Pulmonary artery endothelial cell (primary cell): ENCODE measurements around the gene TSTD1. TPM values are rescaled to one million over a fixed set of nuclear protein-coding genes. Genes with fewer than 3 reads are reported as not detected.

Experiments used
- DNase-seq: peaks from one replicate; pipeline ENCODE4 v3.0.0-alpha.2; 2011; ENCODE audit warnings: low read depth, low spot score
- total RNA-seq: library from RNA; depleted of rRNA; stranded (reverse); fragments of >200 nt; gene quantifications from 2 replicates; pipeline ENCODE4 v1.2.3, GENCODE V29; 2014

TSTD1 gene, protein sequence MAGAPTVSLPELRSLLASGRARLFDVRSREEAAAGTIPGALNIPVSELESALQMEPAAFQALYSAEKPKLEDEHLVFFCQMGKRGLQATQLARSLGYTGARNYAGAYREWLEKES
- 19.1 and 44.2 TPM in 2 replicates for total RNA-seq

DNA sequence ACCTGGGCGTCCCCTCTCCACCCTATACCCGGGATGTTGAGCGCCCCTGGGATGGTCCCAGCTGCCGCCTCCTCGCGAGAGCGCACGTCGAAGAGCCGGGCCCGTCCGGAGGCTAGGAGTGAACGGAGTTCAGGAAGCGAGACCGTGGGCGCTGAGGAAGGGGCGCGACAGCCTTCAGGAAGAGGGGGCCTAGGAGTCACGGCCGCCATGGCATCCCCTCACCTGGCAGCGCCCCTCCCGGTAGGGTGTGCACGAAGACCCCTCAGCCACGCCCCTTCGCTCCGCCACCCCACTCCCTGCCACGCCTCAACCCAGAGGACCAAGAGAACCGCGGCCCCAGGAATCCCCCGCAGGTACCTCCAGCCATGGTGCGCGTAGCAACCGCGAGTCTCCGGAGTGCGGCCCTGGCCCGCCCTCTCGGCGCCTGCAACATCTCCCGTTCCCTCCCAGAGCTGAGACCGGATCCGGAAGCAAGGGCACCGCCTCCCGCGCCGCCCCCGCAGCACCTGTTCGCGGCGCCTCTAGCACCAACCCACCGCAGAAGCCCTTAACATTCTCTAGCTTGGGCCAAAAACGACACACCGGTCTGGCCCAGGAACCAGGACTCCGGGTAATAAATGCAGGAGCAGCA is at the start of gene TSTD1:
TSTD1 (minus strand) TSS at position 442 of the 631 bp plus-strand sequence; CDS start at position 367, 75 bp downstream.
- DNase-seq, result no peak

DNA sequence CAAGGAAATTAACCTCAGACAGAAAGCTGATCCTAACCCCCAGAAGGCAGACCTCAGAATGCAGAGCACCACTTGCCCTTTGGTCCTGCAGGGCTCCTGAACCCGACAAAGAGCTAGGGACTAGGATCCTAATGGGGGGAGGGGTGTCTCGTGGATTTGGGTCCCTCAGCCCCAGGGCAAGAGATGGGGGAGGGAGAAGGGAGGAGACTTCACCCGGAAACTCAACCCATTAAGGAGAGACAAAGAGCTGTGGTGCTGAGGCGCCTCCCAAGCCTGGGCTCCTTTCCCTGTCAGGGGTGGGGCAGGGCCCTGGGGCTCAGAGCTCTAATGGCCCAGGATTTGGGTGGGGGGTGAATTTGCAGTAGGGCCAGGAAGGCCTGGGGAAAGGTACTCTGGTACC is 47.7 kb upstream of the TSTD1 start:
- DNase-seq, result no peak

DNA sequence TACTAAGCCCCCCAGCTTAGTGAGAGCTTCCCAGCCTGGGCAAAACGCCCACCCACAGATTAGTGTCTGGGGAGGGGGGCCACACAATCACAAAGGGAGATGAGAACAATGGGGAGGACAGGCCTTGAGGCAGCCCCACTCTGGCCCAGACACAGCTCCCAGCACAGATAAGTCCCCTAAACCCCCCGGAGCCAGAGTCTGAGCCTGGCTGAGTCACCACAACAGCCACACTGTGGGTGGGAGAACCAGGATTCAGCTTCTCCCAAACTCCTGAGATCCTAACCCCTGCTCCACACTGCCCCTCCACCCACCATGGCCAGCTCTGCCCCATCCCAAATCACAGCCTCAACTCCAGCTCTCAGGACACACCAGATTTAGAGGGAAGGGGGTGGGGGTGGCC is 46.4 kb upstream of the TSTD1 start:
- DNase-seq, result no peak

DNA sequence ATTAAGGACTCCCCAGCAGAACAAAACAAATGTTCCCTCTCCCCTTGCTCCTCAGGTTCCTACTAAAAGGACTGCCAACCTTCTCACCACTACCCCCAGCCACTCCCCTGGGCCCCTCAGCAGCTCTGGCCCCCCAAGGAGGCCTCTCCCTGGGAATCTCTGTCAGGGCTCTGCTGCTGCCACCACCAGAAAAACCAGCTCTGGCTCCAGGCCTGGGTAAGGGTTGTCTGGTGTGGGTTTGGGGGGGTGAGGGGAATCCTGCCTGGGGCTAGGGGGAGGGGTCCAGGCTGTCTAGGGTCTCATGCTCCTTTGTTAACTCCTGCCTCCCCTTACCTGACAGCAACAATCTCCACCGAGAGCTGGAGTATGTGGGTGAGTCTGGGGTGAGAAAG is 45.8 kb upstream of the TSTD1 start:
- DNase-seq, result no peak

DNA sequence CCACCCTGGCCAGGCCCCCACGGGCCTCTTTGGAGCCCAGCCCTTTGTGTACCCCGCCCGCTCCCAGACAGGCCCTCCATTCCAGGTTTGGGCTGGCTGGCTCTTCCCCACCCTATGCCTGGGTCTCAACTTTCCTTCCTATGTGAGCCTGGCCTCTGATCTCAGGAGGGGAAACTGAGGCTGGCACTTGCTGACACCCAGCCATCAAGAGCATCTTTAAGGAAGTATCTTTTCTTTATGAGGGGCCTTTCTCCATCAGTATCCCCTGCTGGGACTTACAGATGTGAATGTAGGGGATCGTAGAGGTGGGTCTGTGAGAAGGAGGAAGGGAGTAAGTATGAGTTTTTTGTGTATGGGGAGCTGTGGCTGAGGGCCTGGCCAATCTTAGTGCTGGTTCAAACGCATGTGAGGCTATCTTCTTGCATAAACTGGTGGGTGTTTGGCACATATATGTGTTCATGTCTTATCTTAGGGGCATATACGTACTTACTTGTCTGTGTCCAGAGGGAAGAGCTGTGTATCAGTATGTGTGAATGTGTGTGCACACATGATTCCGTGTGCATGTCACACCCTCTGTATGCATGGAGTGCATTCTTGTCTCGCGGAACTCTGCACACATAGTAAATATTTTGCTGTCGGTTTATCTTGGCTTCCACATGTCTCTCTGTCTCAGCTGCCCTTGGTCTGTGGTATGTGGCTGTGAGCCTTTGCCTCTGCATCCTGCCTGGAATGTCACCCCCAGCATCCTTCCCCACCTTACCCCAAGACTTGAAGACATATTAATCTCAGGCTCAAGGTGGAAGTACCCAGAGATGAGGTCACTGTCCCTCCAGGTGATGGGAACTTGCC is 45.2 kb upstream of the TSTD1 start:
- no peak for DNase-seq

DNA sequence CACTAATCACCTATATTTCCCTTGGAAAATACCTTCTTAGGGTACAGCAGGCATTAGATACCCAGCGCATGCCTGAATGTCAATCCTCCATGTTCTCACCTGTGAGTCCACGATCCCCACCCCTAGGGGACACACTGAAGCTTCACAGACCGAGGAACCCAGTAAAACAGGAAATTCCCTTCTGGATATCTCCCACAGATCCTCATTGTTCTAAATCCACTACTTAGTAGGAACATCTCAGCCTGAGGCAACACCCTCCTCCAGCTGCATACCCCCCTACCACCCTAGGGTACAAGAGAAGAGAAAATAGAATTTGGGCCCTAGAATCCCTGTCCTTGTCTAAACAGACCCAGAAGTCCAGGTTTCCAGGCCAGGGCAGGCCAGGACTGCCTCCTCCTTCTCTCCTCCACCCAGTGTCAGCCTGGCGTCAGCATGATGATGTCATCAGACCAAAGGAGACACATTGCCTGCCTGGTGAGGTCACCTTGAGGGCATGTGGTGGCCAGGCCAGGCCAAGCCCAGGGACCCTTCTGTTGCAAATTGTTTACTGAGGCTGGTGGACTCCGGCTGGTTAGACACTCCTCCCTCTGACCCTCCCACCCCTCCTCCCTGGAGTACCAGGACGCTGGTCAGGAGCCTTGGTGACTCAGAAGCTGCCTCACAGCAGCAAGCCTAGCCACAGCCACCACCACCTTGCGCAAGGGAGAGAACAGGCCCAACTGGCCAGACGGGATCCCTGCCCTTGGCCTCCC is 44.4 kb upstream of the TSTD1 start:
- no peak for DNase-seq

DNA sequence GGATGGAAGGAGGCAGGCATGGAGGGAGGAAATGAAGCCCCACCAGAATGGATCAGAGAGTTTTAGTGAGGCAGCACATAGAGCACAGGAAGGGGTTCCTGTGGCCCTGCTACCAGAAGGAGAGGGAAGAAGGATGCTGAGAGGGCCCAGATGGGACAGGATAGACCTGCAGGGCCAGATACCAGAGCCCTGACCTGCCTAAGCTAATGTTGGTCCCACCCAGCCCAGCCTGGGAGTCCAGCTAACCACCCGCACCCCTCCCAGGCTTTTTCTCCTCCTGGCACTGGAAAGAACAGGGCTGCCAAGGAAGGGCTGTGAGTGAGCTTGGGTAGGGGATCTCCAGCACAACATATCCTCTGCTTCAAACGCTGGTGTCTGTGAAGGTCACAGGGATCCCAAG is 43.7 kb upstream of the TSTD1 start:
- DNase-seq, result no peak

DNA sequence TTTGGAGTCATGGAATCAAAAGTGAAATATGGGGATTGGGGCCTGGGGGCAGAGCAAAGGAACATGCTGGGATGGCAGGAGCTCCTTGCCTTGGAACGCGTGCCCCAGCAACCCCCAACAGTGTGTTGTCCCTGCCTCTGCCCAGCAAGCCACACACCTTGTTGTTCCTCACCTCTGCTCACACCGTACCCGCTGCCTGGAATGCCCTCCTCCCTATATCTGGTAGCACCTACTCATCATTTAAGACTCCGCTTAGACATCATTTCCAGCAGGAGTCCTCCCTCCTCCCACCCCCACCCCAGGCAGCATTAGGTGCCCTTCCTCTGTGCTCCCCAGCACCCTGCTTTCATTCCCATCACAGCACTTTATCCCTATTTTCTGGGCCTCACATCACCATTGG is 42.8 kb upstream of the TSTD1 start:
- DNase-seq, result no peak

DNA sequence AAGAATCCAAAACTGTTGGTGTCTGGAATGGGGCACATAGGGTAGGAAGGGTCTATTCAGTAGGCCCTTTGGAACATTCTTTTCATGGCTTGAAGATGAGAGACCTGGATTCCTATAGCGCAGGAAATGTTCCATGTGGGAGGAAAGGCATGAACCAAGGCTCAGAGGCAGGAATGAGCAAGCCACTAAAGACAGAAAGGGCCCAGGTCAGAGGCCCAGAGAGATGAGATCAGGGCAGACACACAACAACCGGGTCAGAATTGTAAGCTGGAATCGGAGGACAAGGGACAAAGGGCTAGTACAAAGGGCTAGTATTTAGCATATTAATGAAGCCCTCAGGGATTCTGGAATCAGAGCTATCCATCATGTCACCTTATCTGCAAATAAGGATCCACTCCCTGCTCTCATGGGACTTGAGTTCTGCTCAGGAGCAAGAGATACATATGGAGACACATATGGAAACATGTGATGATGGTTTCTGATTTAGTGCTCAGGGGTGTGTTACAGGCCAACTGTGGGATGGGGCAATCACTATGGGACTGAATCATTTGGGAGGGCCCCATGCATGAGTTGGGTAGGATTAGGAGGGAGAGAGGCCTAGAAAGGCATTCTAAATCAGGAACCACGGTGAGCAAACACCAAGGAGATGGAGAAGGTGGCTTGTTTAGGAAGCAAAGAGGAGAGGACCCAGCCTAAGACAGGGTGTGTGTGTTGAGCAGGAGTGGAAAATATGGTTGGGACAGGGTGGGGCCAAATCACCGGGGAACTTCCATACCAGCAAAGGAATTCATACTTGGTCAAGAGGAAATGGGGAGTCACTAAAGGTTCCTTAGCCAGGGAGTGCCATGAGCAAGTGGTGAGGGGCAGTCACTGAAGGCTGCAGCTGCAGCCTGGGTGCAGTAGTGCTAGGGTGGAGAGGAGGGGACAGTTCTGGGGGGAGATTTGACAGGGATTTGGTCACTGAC is 42.0 kb upstream of the TSTD1 start:
- DNase-seq, result no peak

DNA sequence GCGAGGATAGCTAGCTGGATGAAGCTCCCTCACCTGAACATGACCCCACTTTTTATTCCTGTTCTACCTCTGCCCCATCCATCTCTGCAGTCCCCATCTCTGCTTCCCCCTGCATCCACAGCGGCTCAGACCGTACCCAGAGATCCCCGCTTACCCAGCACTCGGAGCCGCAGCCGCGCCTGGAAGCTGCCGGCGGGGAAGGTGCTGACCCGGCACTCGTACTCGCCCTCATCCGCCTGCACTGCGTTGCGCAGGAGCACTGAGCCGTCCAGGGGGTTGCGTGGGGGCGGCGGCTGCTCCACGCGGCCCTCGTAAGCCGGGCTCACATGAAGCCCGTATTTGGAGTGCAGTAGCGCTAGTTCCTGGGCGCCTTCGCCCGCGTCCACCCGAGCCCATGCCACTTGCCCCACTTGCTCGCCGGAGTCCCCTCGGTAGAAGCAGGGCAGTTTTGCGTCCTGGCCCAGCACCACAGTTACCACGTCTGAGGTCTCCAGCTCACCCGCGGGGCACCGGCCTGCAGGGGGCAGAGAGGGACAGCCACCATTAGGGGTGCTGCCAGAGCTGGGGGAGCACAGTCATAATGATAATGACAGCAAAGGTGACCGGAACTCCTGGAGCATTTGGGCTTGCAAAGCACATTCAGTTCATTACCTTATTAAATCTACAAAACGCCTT is 40.8 kb upstream of the TSTD1 start:
- no peak for DNase-seq

DNA sequence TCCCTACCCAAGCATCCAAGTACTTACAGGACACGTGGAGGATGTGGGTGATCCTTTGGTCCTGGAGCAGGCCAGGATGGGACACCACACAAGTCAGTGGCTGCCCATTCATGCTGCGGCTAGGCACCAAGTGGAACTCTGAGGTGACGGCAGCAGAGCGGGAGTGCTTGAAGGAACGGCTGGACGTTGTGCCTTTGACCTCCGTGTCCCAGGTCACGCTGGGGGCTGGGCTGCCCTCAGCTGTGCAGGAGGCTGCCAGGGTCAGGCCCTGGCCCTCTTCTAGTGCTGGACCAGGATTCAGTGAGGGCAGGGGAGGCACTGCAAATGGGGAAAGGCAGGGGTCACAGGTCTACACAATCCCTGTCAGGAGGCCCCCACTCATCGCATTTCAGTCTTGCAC is 38.7 kb upstream of the TSTD1 start:
- DNase-seq, result no peak

DNA sequence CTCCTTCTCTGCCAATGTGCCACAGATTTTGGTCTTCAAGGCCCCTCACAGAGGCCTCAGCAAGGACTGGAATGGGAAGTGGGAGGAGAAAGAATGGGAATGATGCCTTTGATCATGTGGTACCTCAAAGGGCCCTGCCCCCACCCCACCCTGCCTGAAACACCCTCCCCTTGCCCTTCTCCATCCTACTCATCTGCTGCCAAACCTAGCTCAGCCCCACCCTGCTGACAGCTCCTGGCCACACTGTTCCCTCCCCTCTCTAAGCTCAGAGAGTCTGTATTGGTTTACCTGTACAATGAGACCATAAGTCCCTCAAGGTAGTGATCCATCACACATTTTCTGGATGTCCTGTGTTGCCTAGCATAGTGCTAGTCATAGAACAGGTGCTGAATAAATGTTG is 37.6 kb upstream of the TSTD1 start:
- no peak for DNase-seq

DNA sequence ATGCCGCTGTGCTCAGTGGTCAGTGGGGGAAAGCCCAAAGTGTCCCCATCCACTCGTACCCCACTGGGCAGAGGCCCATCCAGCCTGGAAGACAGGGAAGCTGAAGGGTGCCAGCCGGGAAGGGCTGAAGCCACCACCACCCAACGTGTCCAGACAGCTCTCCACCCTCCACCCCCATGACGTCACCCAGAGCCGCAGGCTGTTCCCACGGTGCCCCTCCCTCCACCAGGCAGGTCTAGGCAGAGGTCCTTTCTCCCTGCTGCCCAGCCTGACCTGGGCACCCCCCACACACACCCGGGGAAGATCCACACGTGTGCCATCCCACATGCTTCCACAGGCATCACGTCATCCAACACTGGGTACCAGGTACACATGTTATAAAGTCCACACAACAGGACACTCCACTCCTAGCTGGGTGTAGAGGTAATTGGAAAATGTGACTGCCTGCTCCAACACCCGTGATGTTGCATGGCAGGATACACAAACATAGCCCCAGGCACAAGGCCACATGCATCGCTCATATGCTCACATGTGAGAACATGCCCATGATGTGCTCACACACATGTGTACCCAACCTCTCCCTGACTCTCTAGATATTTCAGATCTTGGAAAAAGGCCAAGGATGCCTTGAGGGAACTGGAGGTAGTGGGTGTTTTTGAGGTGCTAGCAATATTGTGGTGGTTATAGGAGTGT is 36.1 kb upstream of the TSTD1 start:
- DNase-seq, result no peak

DNA sequence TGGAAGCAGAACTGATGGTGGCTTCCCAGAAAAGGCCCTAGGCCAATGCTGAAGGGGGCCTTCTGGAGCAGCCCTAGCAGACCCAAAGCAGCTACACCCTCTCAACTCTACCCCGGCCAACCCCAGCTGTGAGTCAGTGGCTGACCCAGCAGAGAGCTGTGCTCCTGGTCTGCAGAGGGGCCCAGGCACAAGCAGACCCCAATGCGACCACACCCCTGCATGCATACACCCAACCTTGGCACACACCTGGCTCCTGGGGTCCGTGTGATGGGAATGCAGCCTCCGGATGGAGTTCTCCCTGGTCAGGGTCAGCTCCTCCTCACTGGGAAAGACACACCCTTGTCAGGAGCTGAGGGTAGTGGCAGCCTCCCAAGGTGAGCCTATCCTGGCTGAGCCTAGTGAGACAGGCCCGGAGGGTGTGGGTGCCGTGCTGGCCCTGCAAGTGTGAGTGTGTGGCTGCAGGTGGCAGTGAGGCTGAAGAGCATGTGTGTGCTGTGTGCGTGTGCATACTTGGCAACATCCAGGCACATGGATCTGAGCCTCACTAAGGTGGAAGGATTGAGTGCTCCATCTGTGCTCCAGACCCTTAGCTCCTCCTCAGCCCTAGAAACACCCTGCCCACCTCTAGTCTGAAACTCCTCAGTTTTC is 34.8 kb upstream of the TSTD1 start:
- DNase-seq, result no peak

DNA sequence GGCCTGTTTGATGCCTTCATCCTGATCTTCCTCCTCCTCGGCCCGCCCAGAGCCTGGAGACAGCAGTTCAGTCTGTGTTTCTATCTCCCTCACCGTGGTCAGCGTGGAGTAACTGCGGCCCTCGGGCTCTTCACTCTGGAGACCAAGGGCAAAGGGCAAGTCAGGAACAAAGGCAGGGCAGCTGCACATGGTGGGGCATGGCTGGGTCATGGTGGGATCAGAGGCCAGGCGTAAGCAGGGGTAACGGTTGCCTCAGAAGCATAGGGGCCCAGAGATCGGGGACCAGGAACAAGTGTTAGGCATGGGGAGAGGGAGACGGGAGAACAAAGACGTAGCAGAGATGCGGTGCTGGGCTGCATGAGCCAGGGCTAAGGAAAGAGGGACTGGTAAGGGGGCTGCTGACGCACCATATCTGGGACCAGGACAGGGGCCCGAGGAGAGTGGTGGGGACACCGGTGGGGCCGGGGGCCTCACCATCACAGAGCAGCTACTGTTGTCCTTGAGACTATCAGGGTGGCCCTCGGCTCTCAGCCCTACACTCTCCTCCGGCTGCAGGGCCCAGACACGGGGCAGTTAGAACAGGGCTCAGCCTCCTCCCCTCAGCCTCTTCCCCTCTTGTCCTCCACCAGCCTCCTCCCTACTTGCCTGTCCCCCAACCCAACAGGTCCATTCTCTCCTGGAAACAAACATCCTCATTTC is 34.1 kb upstream of the TSTD1 start:
- no peak for DNase-seq

DNA sequence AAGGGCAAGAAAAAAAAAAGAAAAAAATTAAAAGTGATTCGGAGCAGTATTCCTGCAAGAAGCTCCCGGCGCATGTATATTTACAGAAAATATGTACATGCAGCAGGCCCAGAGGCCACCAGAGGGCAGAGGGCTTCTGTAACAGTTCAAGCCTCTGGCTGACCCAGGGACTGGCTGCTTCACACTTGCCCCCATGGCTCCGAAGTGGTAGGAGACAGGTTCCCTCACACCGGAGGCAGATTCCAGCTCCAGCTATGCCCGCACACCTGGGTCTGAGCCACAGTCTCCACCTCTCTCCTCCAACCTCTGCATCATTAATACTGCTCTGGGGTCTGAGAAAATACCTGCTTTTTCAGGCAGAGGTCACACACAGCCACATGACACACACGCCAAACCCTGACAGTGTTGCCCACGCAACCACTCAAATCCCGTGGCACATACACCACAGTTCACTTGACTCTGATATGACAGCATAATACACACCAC is 33.2 kb upstream of the TSTD1 start:
- DNase-seq, result no peak

DNA sequence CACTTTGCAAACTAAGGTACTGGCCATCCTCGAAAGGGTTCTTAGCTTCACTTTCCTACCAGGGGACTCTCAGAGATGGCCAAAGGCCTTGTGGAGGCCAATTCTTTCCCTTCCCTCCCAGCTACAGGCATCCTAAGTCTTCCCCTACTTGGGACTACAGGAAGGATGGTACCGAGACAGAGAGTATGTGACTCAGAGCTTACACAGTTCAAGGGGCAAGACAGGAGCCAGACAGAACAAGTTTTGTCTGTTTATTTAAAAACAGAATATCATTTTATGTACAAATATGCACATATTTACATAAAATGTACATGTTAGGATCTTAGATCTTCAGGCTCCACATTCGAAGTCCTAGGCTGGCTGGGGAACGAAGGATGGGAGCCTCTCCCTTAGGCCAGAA is 32.0 kb upstream of the TSTD1 start:
- no peak for DNase-seq

DNA sequence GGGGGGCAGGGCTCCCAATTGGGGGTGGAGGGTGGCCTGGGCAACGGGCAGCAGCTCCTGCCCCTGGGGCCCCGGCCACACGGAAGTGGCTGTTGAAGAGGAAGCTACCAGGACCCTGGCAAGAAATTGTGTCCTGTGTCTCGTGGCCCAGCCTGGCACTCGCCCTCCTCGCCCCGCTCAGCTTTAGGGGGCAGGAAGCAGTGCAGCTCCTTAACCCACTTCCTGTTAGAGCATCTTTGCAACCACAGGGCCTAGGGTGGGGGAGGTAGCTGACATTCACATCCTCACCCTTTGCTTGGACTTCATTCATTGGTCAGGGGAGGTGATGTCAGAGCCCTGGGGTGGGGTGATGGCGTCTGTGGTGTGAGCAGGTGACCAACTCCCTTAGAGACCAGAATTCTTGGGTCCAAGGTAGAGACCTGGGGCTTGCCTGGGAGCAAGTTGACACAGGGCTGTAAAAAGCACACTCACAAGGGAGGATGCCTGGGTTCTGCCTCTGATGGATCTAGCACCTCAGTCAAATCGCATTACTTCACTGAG is 31.0 kb upstream of the TSTD1 start, which contains the start of gene ARHGAP30:
ARHGAP30 (minus strand) TSS at position 161 of the 540 bp plus-strand sequence. CDS start 267 bp downstream, outside the sequence.
- DNase-seq, result no peak
